BJ (cell line): ENCODE data around the gene OGT. TPM values are rescaled to one million over a fixed set of nuclear protein-coding genes. Genes with fewer than 3 reads are reported as not detected.

Experiments
- CTCF ChIA-PET: fragments of 350-600 bp; formaldehyde crosslinking; extraction: SDS; loops from one replicate; lab custom pipeline; 2021; ENCODE audit warnings: antibody characterized with exemption, inconsistent platforms; lab: Yijun Ruan, JAX
- POLR2A ChIA-PET: fragments of 300-600 bp; sonication (Branson Sonifier 250); formaldehyde crosslinking; extraction: SDS; loops from one replicate; lab custom pipeline; 2021; ENCODE audit warnings: antibody characterized with exemption; lab: Charles Lee
- DNase-seq: peaks from one replicate; pipeline ENCODE4 v3.0.0-alpha.2; 2011; ENCODE audit warnings: low read depth
- H3K27me3 ChIP-seq: 2 replicates; pipeline ENCODE4 v1.6.0; 2011; ENCODE audit warnings: low read length; ENCODE audit not compliant: control insufficient read depth, insufficient read depth
- H3K36me3 ChIP-seq: 2 replicates; pipeline ENCODE4 v1.5.1; 2011; ENCODE audit warnings: low read length; ENCODE audit not compliant: control insufficient read depth, insufficient read depth
- H3K4me3 ChIP-seq: 2 replicates; pipeline ENCODE4 v1.5.1; 2011; ENCODE audit warnings: low read depth, mild to moderate bottlenecking, control low read depth, low read length
- polyA plus RNA-seq: library from polyadenylated mRNA; depleted of rRNA; stranded (reverse); fragments of >200 nt; gene quantifications from 2 replicates; pipeline ENCODE4 v1.2.3, GENCODE V29; 2011
- TF ChIP-seq, protein P1 (sequence below): IDR thresholded peaks from 2 replicates; pipeline ENCODE4 v1.5.1; 2011; ENCODE audit warnings: low read depth, mild to moderate bottlenecking, control low read depth, inconsistent platforms, low read length, moderate library complexity; ENCODE audit not compliant: insufficient read depth

Gene OGT
- polyA plus RNA-seq, 1 experiment: 280 TPM

DNA sequence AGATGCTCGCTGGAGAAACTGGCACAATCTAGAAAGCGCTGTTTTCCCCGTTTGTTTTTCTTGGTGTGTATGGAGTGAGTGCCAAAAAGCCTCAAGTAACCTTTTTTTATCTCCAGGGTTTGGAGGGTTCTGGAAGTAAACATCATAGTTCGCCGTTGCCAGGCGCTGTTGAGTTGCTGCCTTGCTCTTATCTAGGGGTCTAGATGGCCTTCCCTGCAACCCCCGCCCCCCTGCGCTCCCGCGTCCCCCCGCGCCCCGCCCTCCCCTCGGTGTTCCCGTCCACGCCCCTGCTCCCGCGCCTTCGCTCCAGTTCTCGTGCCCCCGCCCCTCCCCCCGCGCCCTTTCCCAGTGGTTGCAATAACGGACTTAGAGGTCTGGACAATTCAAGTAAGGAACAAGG lies 44.8 kb downstream of the OGT start:
- CTCF ChIA-PET: no interaction called here
- DNase-seq: no peak
- Histone ChIP-seq H3K36me3 (peaks cover 5% of the 10 kb centered on the region), H3K27me3 (no peaks in the 10 kb centered on the region), H3K4me3 (no peak overlapping the region)
- POLR2A ChIA-PET: no interaction called here
- TF ChIP-seq, protein P1, sequence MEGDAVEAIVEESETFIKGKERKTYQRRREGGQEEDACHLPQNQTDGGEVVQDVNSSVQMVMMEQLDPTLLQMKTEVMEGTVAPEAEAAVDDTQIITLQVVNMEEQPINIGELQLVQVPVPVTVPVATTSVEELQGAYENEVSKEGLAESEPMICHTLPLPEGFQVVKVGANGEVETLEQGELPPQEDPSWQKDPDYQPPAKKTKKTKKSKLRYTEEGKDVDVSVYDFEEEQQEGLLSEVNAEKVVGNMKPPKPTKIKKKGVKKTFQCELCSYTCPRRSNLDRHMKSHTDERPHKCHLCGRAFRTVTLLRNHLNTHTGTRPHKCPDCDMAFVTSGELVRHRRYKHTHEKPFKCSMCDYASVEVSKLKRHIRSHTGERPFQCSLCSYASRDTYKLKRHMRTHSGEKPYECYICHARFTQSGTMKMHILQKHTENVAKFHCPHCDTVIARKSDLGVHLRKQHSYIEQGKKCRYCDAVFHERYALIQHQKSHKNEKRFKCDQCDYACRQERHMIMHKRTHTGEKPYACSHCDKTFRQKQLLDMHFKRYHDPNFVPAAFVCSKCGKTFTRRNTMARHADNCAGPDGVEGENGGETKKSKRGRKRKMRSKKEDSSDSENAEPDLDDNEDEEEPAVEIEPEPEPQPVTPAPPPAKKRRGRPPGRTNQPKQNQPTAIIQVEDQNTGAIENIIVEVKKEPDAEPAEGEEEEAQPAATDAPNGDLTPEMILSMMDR: no peak

DNA sequence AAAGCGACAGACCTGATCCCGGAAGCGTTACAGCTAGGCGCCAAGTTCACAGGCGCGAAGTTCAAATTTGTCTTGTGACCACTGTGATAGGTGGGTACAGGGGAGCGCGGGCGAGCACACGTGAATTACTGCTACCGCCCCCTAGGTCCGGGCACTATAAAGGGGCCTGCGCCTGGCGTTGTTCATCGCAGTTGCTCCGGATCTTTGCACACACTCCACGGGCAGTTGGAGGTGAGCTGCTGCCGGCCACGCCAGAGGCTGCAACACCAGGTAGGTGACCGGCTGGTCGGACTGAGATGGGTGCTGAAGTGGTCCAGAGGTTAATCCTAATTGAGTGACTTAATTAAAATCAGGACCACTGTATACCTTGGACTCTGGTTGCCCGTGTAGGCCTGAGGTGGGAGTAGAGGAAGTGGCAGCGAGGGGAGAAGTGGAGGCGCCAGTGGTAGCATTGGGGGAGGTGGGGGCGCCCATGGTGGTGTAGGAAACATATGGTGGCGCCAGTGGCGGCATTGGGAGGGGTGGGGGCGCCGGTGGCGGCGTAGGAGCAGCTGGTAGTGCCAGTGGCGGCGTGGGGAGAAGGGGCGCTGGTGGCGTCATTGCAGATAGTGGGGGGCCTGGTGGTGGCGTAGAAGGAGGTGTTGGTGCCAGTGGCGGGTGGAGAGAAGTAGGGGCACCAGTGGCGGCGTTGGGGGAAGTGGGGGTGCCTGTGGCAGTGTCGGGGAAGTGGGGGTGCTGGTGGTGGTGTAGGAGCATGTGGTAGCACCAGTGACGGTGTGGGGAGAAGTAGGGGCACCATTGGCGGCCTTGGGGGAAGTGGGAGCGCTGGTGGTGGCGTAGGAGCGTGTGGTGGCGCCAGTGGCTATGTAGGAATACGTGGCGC lies 45.6 kb downstream of the OGT start, which contains the start of gene GCNA:
Gene GCNA (plus strand): TSS at position 185 of the 883 bp plus-strand sequence. CDS start 2,385 bp downstream, outside the sequence.
- H3K36me3 ChIP-seq: peaks cover 4% of the 10 kb centered on the region
- CTCF ChIA-PET: no interaction called here
- TF ChIP-seq, protein P1: no peak
- DNase-seq: no peak
- POLR2A ChIA-PET: no interaction called here
- no peak within 1 kb of the TSS for H3K4me3 ChIP-seq
- no peaks in the 10 kb centered on the region for H3K27me3 ChIP-seq

DNA sequence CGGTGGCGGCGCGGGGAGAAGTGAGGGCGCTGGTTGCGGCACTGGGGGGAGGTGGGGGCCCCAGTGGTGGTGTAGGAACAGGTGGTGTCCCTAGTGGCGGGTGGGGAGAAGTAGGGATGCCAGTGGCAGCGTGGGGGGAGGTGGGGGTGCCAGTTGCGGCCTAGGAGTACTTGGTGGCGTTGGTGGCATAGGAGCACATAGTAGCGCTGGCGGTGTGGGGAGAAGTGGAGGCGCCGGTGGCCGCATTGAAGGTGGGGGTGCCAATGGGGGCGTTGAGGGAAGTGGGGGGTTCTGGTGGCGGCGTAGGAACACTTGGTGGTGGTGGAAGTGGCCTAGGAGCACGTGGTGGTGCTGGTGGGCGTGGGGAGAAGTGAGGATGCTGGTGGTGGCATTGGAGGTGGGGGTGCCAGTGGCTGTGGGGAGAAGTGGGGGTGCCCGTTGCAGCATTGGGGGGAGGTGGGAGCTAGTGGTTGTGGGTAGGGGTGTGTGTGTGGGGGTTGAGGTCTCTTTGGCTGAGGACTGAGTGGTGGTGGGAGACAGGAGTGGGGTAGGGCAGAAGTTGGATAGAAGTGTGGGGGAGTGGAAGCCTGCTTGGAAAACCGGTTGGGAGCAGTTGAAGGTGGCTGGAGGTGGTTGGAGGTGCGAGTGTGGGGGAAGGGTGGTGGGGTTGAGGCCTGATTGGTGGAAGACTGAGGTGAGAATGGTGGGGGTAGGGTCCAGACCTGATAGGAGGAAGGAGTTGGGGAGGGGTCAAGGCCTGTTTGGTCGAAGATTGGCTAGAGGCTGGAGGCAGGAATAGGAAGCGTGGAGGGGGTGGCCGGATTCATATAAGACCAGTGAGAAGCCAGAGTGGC lies 46.5 kb downstream of the OGT start:
- CTCF ChIA-PET: no interaction called here
- POLR2A ChIA-PET: no interaction called here
- H3K36me3 ChIP-seq: peaks cover 3% of the 10 kb centered on the region

DNA sequence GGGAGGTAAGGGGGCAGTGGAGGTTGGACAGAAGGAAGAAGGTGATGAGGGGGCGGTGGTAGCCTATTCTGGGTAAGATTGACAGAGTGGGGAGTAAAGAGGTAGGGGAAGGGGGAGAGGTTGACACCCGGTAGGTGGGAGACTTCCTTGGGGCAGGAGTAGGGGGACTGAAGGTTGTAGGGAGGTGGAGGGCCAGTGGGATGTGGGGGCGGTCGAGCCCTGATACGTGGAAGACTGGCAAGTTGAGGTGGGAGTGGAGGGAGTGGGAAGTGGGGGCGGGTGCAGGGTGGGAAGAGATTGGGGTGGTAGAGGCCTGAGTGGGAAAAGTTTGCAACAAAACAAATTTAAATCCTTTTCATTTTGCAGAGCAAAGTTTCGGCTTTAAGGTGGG lies 47.1 kb downstream of the OGT start:
- H3K36me3 ChIP-seq: peaks cover 3% of the 10 kb centered on the region
- H3K27me3 ChIP-seq: no peaks in the 10 kb centered on the region
- TF ChIP-seq, protein P1: no peak
- no peak for DNase-seq
- no peak overlapping the region for H3K4me3 ChIP-seq
- ChIA-PET CTCF (no interaction called here), POLR2A (no interaction called here)

More for the DNA sequence above, 46.5 kb downstream of the OGT start:
- TF ChIP-seq, protein P1: no peak
- no peak for DNase-seq
- H3K4me3 ChIP-seq: no peak overlapping the region
- H3K27me3 ChIP-seq: no peaks in the 10 kb centered on the region

DNA sequence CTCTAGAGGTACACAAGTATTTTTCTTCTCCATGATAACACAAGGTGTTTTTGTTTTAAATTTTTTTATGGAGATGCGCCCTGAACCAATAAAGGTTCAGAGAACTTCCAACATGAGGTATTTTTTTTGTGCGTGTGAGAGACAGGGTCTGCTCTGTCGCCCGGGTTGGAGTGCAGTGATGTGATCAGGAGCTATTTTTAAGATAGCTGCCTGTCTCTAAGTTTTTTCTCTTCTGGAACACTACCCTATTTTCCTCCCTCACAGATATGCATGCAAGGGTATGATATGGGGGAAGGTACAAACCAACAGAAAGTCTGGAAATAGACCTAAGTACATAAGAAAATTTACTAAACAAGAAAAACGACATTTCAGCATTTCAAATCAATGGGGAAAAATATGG lies 48.3 kb downstream of the OGT start:
- TF ChIP-seq, protein P1: no peak
- CTCF ChIA-PET: no interaction called here
- H3K36me3 ChIP-seq: peaks cover 3% of the 10 kb centered on the region
- DNase-seq: no peak
- POLR2A ChIA-PET: no interaction called here
- H3K4me3 ChIP-seq: no peak overlapping the region
- no peaks in the 10 kb centered on the region for H3K27me3 ChIP-seq
